IMR-90 (cell line): ENCODE results near the gene PCSK5. TPM values are rescaled to one million over a fixed set of nuclear protein-coding genes. Genes with fewer than 3 reads are reported as not detected.

ENCODE experiments used
- ATAC-seq: fragments of 200-7000 bp; cut with Tn5 transposase; 2 replicates; pipeline ENCODE4 v1.9.1; 2020; ENCODE audit warnings: low read depth, mild to moderate bottlenecking, moderate library complexity
- BruUV-seq: library from RNA; stranded (reverse); fragments of 400-500 nt; replicated peaks from 2 replicates; lab custom pipeline; 2021; lab: Mats Ljungman, UMichigan
- CTCF ChIA-PET: fragments of 300-600 bp; formaldehyde crosslinking; extraction: SDS; loops from one replicate; lab custom pipeline; 2021; ENCODE audit warnings: antibody characterized with exemption; lab: Yijun Ruan, JAX
- POLR2A ChIA-PET: fragments of 300-600 bp; sonication (Branson Sonifier 250); formaldehyde crosslinking; loops from one replicate; lab custom pipeline; 2022; ENCODE audit warnings: antibody characterized with exemption; ENCODE audit not compliant: unreplicated experiment; lab: Charles Lee
- DNase-seq: peaks from one replicate; pipeline ENCODE4 v3.0.0; 2013
- H2AFZ ChIP-seq: replicated peaks from 2 replicates; pipeline ENCODE3; 2013; ENCODE audit warnings: low read length, mild to moderate bottlenecking; ENCODE audit not compliant: poor library complexity
- H2AK5ac ChIP-seq: 2 replicates; pipeline ENCODE4 v1.6.1; 2013; ENCODE audit warnings: low read depth, low read length, inconsistent platforms
- H2AK9ac ChIP-seq: replicated peaks from 2 replicates; pipeline ENCODE3; 2013; ENCODE audit warnings: mild to moderate bottlenecking, low read depth, low read length, moderate library complexity; ENCODE audit not compliant: poor library complexity
- H2BK120ac ChIP-seq: 2 replicates; pipeline ENCODE4 v1.6.1; 2013; ENCODE audit warnings: low read depth, low read length, inconsistent platforms
- H2BK15ac ChIP-seq: 3 replicates; pipeline ENCODE4 v1.6.1; 2013; ENCODE audit warnings: low read depth, low read length, inconsistent platforms
- H2BK20ac ChIP-seq: 2 replicates; pipeline ENCODE4 v1.6.1; 2013; ENCODE audit warnings: low read depth, mild to moderate bottlenecking, inconsistent platforms, low read length, moderate library complexity
- H2BK5ac ChIP-seq: 2 replicates; pipeline ENCODE4 v1.6.1; 2013; ENCODE audit warnings: mild to moderate bottlenecking, low read depth, low read length, inconsistent platforms; ENCODE audit not compliant: poor library complexity, severe bottlenecking
- H3K14ac ChIP-seq: replicated peaks from 2 replicates; pipeline ENCODE4 v1.6.1; 2013; ENCODE audit warnings: low read depth, low read length, inconsistent platforms
- H3K18ac ChIP-seq: 2 replicates; pipeline ENCODE4 v1.6.1; 2013; ENCODE audit warnings: low read depth, low read length, control low read depth
- H3K23ac ChIP-seq: 2 replicates; pipeline ENCODE4 v1.6.1; 2013; ENCODE audit warnings: low read depth, low read length, inconsistent platforms
- H3K27ac ChIP-seq: 2 replicates; pipeline ENCODE4 v1.5.1; 2013; ENCODE audit warnings: mild to moderate bottlenecking, control low read depth, low read length; ENCODE audit not compliant: insufficient read depth
- H3K27me3 ChIP-seq: 2 replicates; pipeline ENCODE4 v1.6.1; 2013; ENCODE audit warnings: low read length; ENCODE audit not compliant: control insufficient read depth, insufficient read depth
- H3K36me3 ChIP-seq: 2 replicates; pipeline ENCODE4 v1.6.1; 2013; ENCODE audit warnings: low read length, mixed read lengths; ENCODE audit not compliant: control insufficient read depth, insufficient read depth
- H3K4ac ChIP-seq: 2 replicates; pipeline ENCODE4 v1.6.1; 2013; ENCODE audit warnings: low read depth, low read length, inconsistent platforms
- H3K4me1 ChIP-seq: 2 replicates; pipeline ENCODE4 v1.6.1; 2013; ENCODE audit warnings: low read length, mixed read lengths; ENCODE audit not compliant: control insufficient read depth, insufficient read depth
- H3K4me2 ChIP-seq: 2 replicates; pipeline ENCODE4 v1.6.1; 2013; ENCODE audit warnings: low read depth, mild to moderate bottlenecking, control low read depth, low read length, moderate library complexity
- H3K4me3 ChIP-seq: 2 replicates; pipeline ENCODE4 v1.5.1; 2013; ENCODE audit warnings: low read depth, mild to moderate bottlenecking, control low read depth, low read length, moderate library complexity; ENCODE audit not compliant: insufficient read depth
- H3K56ac ChIP-seq: 2 replicates; pipeline ENCODE4 v1.6.1; 2013; ENCODE audit warnings: low read length, inconsistent platforms; ENCODE audit not compliant: insufficient read depth; ENCODE audit errors: extremely low read depth
- H3K79me1 ChIP-seq, 2 experiments: 2 replicates each; pipeline ENCODE4 v1.6.1; 2013; ENCODE audit warnings: low read length in 2 of 2, inconsistent platforms in 1 of 2, low read depth in 1 of 2
- H3K9ac ChIP-seq: 2 replicates; pipeline ENCODE4 v1.6.1; 2013; ENCODE audit warnings: low read depth, low read length, control low read depth
- H3K9me1 ChIP-seq: 2 replicates; pipeline ENCODE4 v1.6.1; 2013; ENCODE audit warnings: low read length, inconsistent platforms; ENCODE audit not compliant: insufficient read depth
- H3K9me3 ChIP-seq: 2 replicates; pipeline ENCODE4 v1.6.1; 2013; ENCODE audit warnings: low read length; ENCODE audit not compliant: control insufficient read depth, insufficient read depth
- H4K20me1 ChIP-seq: 2 replicates; pipeline ENCODE4 v1.6.1; 2013; ENCODE audit warnings: low read length, inconsistent platforms; ENCODE audit not compliant: insufficient read depth
- H4K5ac ChIP-seq: 2 replicates; pipeline ENCODE4 v1.6.1; 2013; ENCODE audit warnings: mild to moderate bottlenecking, low read depth, low read length, control low read depth
- H4K8ac ChIP-seq, 2 experiments: 2 replicates each; pipeline ENCODE4 v1.6.1; 2013; ENCODE audit warnings: low read depth in 2 of 2, low read length in 2 of 2, control low read depth in 1 of 2, inconsistent platforms in 1 of 2
- H4K91ac ChIP-seq: 2 replicates; pipeline ENCODE4 v1.6.1; 2013; ENCODE audit warnings: low read depth, low read length, inconsistent platforms; ENCODE audit not compliant: insufficient read depth
- CEBPB ChIP-seq: IDR thresholded peaks from 2 replicates; pipeline ENCODE4 v1.6.1; 2012; ENCODE audit warnings: low read depth, low read length, improper control_type of control experiment
- CHD1 ChIP-seq: IDR thresholded peaks from 2 replicates; pipeline ENCODE4 v1.6.1; 2012; ENCODE audit warnings: low read depth, low read length, improper control_type of control experiment
- NFE2L2 ChIP-seq: fragments of 150-350 bp; IDR thresholded peaks from 2 replicates; pipeline ENCODE4 v1.6.1; 2016; ENCODE audit warnings: low read depth, mild to moderate bottlenecking, low read length
- RCOR1 ChIP-seq: IDR thresholded peaks from 2 replicates; pipeline ENCODE4 v1.6.1; 2012; ENCODE audit warnings: mild to moderate bottlenecking, low read length, improper control_type of control experiment; ENCODE audit not compliant: insufficient replicate concordance
- WGBS, 2 experiments: methylation state at CpG; one replicate each; pipeline versions ENCODE4 v1.1.5 to v1.1.7; 2013; ENCODE audit warnings: missing lambda C conversion rate in 2 of 2; ENCODE audit not compliant: insufficient read length in 1 of 2; ENCODE audit errors: extremely low coverage in 2 of 2; 5-methylcytosine and 5-hydroxymethylcytosine counted together
- dilution Hi-C: fragments of 300-500 bp; cut with HindIII; formaldehyde crosslinking; loops from one replicate; pipeline ENCODE4 v1.14.3; 2018; ENCODE audit warnings: low sequenced_read_pairs; ENCODE audit not compliant: unreplicated experiment
- in situ Hi-C: fragments of 300-500 bp; cut with MboI; formaldehyde crosslinking; loops from 3 replicates; pipeline ENCODE4 v1.14.3; 2019; ENCODE audit warnings: low sequenced_read_pairs, inconsistent platforms, mixed read lengths
- intact Hi-C: fragments of 100-400 bp; cut with micrococcal nuclease; formaldehyde crosslinking; loops from 2 replicates; pipeline ENCODE4 v1.10.0; 2022
- polyA plus RNA-seq, 3 experiments: library from polyadenylated mRNA; depleted of rRNA; stranded (reverse); fragments of >200 nt; gene quantifications; 2 replicates each; pipeline ENCODE4 v1.2.3, GENCODE V29; 2012; ENCODE audit warnings: low replicate concordance in 1 of 3
- total RNA-seq: library from RNA; depleted of rRNA; stranded (reverse); fragments of >200 nt; gene quantifications from 2 replicates; pipeline ENCODE4 v1.2.3, GENCODE V29; 2012

PCSK5 gene
- total and polyA plus RNA-seq, 2 of the 4 experiments (the other 2 are of a cell fraction), result 1.5 to 3.0 TPM

GRCh38 chr9:75907923-75908322 lies 17.4 kb downstream of the PCSK5 start:
- Histone ChIP-seq H3K14ac (no peak overlapping the region), H2AFZ (no peak overlapping the region), H3K27me3 (no peaks in the 10 kb centered on the region), H3K9ac (no peak overlapping the region), H2BK20ac (no peak overlapping the region), H4K91ac (no peak overlapping the region), H4K20me1 (no peaks in the 10 kb centered on the region), H3K18ac (no peak overlapping the region), H3K4me2 (no peak overlapping the region), H4K5ac (no peak overlapping the region), H2BK15ac (no peak overlapping the region), H2AK9ac (no peak overlapping the region), H2AK5ac (no peak overlapping the region), H2BK5ac (no peak overlapping the region), H3K36me3 (no peaks in the 10 kb centered on the region), H3K4me3 (no peak overlapping the region), H3K4me1 (no peaks in the 10 kb centered on the region), H3K9me3 (no peaks in the 10 kb centered on the region), H3K4ac (no peak overlapping the region), H3K79me1 (no peaks in the 10 kb centered on the region; a peak in 1 of 4 replicates), H3K27ac (no peak overlapping the region), H4K8ac (no peak overlapping the region), H3K23ac (no peak overlapping the region), H2BK120ac (no peak overlapping the region), H3K56ac (no peak overlapping the region), H3K9me1 (no peaks in the 10 kb centered on the region)
- intact Hi-C loops, result no loop called here
- in situ Hi-C loops, result no loop called here
- BruUV-seq, result no TSS peak
- CTCF ChIA-PET, result no interaction called here
- TF ChIP-seq NFE2L2, result no peak
- TF ChIP-seq RCOR1, result no peak
- no peak for TF ChIP-seq CEBPB
- TF ChIP-seq CHD1, result no peak
- no CpG with 5 or more reads among the region's 1 CpG for WGBS, 2 experiments
- dilution Hi-C loops, result no loop called here
- POLR2A ChIA-PET, result no interaction called here
- ATAC-seq, result no peak
- no peak for DNase-seq
